SK-N-SH (cell line): ENCODE measurements around the gene GDPD4.

Experiments used
- ELF1 ChIP-seq: IDR thresholded peaks from 2 replicates; pipeline ENCODE4 v1.4.0; 2012
- EP300 ChIP-seq, 2 experiments: IDR thresholded peaks; 2 replicates each; pipeline versions ENCODE4 v1.4.0 to v1.6.1; 2012; ENCODE audit warnings: borderline replicate concordance in 1 of 2, low read depth in 1 of 2, low read length in 1 of 2
- SIN3A ChIP-seq: IDR thresholded peaks from 2 replicates; pipeline ENCODE4 v1.6.1; 2012; ENCODE audit warnings: low read depth, mild to moderate bottlenecking, low read length, moderate library complexity, borderline replicate concordance
- TCF12 ChIP-seq: IDR thresholded peaks from 2 replicates; pipeline ENCODE4 v1.4.0; 2012
- TF ChIP-seq, protein P1 (sequence below): fragments of 200-600 bp; sonication (generic); IDR thresholded peaks from 2 replicates; pipeline ENCODE4 v1.6.1; 2017; ENCODE audit warnings: antibody characterized with exemption, mild to moderate bottlenecking, moderate library complexity
- TF ChIP-seq, protein P2 (sequence below): IDR thresholded peaks from 2 replicates; pipeline ENCODE4 v1.4.0; 2012; ENCODE audit warnings: low read depth

DNA sequence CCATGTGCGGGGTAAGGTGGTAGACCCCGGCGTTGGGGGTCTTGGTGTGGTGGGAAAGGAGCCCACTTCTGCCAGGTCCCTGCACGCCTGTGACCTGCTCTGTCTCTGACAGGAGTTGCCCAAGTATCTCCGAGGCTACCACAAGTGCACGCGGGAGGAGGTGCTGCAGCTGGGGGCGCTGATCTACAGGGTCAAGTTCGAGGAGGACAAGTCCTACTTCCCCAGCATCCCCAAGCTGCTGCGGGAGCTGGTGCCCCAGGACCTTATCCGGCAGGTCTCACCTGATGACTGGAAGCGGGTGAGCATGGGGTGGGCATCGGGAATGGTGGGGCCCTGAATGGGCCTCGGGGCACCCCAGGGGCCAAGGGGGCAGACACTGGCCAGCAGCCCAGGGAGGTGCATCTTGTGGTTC is 90.4 kb downstream of the GDPD4 start:
- TF ChIP-seq TCF12 (no peak), ELF1 (no peak), SIN3A (no peak), EP300 (IDR thresholded peaks at IDR 0.05; ENCODE audit: borderline replicate concordance in 1 of 2, low read depth in 1 of 2, low read length in 1 of 2) (no peak)
- TF ChIP-seq, protein P1, sequence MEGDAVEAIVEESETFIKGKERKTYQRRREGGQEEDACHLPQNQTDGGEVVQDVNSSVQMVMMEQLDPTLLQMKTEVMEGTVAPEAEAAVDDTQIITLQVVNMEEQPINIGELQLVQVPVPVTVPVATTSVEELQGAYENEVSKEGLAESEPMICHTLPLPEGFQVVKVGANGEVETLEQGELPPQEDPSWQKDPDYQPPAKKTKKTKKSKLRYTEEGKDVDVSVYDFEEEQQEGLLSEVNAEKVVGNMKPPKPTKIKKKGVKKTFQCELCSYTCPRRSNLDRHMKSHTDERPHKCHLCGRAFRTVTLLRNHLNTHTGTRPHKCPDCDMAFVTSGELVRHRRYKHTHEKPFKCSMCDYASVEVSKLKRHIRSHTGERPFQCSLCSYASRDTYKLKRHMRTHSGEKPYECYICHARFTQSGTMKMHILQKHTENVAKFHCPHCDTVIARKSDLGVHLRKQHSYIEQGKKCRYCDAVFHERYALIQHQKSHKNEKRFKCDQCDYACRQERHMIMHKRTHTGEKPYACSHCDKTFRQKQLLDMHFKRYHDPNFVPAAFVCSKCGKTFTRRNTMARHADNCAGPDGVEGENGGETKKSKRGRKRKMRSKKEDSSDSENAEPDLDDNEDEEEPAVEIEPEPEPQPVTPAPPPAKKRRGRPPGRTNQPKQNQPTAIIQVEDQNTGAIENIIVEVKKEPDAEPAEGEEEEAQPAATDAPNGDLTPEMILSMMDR, result no peak
- TF ChIP-seq, protein P2, sequence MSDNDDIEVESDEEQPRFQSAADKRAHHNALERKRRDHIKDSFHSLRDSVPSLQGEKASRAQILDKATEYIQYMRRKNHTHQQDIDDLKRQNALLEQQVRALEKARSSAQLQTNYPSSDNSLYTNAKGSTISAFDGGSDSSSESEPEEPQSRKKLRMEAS, result no peak
